ENCODE data around the gene LHX6. TPM values are rescaled to one million over a fixed set of nuclear protein-coding genes. Genes with fewer than 3 reads are reported as not detected.
A peak's percentile ranks its signal among the peaks of the same experiment; 100 is the strongest.

LHX6 gene
- polyA plus RNA-seq, 2 of the 4 experiments (the other 2 are of a cell fraction), result 0.14 to 0.26 TPM

- Histone ChIP-seq H3K9me3 (no peaks in the 10 kb centered on the region), H3K4me1 (peaks cover 10% of the 10 kb centered on the region; the same call in 1 of the 3 replicates), H3K4me3 (no peak overlapping the region), H3K27ac (no peak overlapping the region), H3K4me2 (no peak overlapping the region; the same call in 2 of the 3 replicates)
- WGBS (ENCODE audit: missing lambda C conversion rate), result 34% methylated on average over 4 of the region's 4 CpGs
- ChIA-PET POLR2A (no interaction called here), CTCF (interaction anchor here (0.6 to 1.6 kb wide), 2 partner anchors 121 to 123 kb away, joined by 3 to 7 read pairs; no protein-coding TSS in a partner anchor)
- no peak for FAIRE-seq
- DNase-seq (ENCODE audit: low read depth in 1 of 2, low spot score in 1 of 2), result no peak
- no peak for ATAC-seq
- TF ChIP-seq CBX2 (IDR thresholded peaks at IDR 0.05; ENCODE audit: borderline replicate concordance, low read depth) (no peak), BHLHE40 (IDR thresholded peaks at IDR 0.05; ENCODE audit: low read depth, low read length) (no peak), KDM1A (IDR thresholded peaks at IDR 0.05; ENCODE audit: low read depth) (no peak), POLR2AphosphoS2 (conservative IDR thresholded peaks at IDR 0.05; ENCODE audit: low read length) (no peak), RAD21 (conservative IDR thresholded peaks at IDR 0.05 in 1 of 2, IDR thresholded peaks at IDR 0.05 in 1 of 2) (no peak), HDAC2 (IDR thresholded peaks at IDR 0.05) (no peak), MAZ (IDR thresholded peaks at IDR 0.05; ENCODE audit: borderline replicate concordance, low read depth, low read length) (no peak), ZSCAN20 (CRISPR knock-in tag; IDR thresholded peaks at IDR 0.05) (no peak), CTCF (IDR thresholded peaks at IDR 0.05) (no peak), ZNF302 (CRISPR knock-in tag; IDR thresholded peaks at IDR 0.05) (no peak), SREBF2 (IDR thresholded peaks at IDR 0.05) (no peak), ESRRA (IDR thresholded peaks at IDR 0.05; ENCODE audit: borderline replicate concordance, low read length) (no peak), MYC (IDR thresholded peaks at IDR 0.05; ENCODE audit: borderline replicate concordance, low read length) (no peak), CHD2 (IDR thresholded peaks at IDR 0.05; ENCODE audit: low read length, partially characterized antibody) (no peak), FOXS1 (CRISPR knock-in tag; IDR thresholded peaks at IDR 0.05) (no peak), KDM5A (IDR thresholded peaks at IDR 0.05) (no peak), CEBPB (IDR thresholded peaks at IDR 0.05) (no peak), EHMT2 (IDR thresholded peaks at IDR 0.05; ENCODE audit: low read depth) (no peak)
Measured at GRCh38 chr9:122229485-122229837, 704 bp upstream of the LHX6 start.

- ChIA-PET POLR2A (interaction anchor here (0.6 kb wide), 1 partner anchor 89 kb away, joined by 4 read pairs; no protein-coding TSS in a partner anchor), CTCF (no interaction called here)
- TF ChIP-seq MAFK (IDR thresholded peaks at IDR 0.05; ENCODE audit: partially characterized antibody), result no peak
- TF ChIP-seq RNF2 (IDR thresholded peaks at IDR 0.05; ENCODE audit: borderline replicate concordance, low read depth), result peak; percentile 72; the same call in 1 of the 2 replicates
- no peaks in the 10 kb centered on the region for H3K9me3 ChIP-seq
- H3K4me3 ChIP-seq, result peak overlapping the region; percentile 57
- DNase-seq (ENCODE audit: low read depth in 1 of 2, low spot score in 1 of 2) (no peak), ATAC-seq (peak; percentile 1 to 63; a peak in 3 of 6 replicates), FAIRE-seq (no peak)
- peak overlapping the region; percentile 96 for H3K4me2 ChIP-seq
- H3K4me1 ChIP-seq, result peaks cover 10% of the 10 kb centered on the region; the same call in 1 of the 3 replicates
- H3K27ac ChIP-seq, result peak overlapping the region; percentile 6 to 80; a peak in 4 of 6 replicates
- WGBS (ENCODE audit: missing lambda C conversion rate), result 3% methylated on average over 35 of the region's 38 CpGs
Measured at GRCh38 chr9:122228191-122228567, 578 bp downstream of the LHX6 start.

- H3K4me2 ChIP-seq, result peak overlapping the region; percentile 96
- no peaks in the 10 kb centered on the region for H3K9me3 ChIP-seq
- ChIA-PET CTCF (no interaction called here), POLR2A (interaction anchor here (0.6 kb wide), 1 partner anchor 89 kb away, joined by 4 read pairs; no protein-coding TSS in a partner anchor)
- peaks cover 10% of the 10 kb centered on the region; the same call in 1 of the 3 replicates for H3K4me1 ChIP-seq
- ATAC-seq (peak in 1 of 2 experiments; percentile 9; a peak in 2 of 6 replicates), DNase-seq (ENCODE audit: low read depth in 1 of 2, low spot score in 1 of 2) (no peak), FAIRE-seq (no peak)
- peak overlapping the region; percentile 57 for H3K4me3 ChIP-seq
- H3K27ac ChIP-seq, result no peak overlapping the region
- no peak for TF ChIP-seq EHF (CRISPR knock-in tag; IDR thresholded peaks at IDR 0.05)
- WGBS (ENCODE audit: missing lambda C conversion rate), result 4% methylated on average over 10 of the region's 10 CpGs
Measured at GRCh38 chr9:122227575-122227900, 1.2 kb downstream of the LHX6 start.

Data from A549 (cell line).